Urothelium cell line (cell line): ENCODE measurements around the gene SNRPA1.
"Not testable (repeated sequence)": the region's sequence is repeated elsewhere in the genome, so short reads cannot be mapped to it uniquely, and the experiment has no call there.

Experiments used
- DNase-seq: peaks from one replicate; pipeline ENCODE4 v3.0.0; 2011; ENCODE audit warnings: low spot score, mixed read lengths
- FAIRE-seq: peaks from 2 replicates; lab custom pipeline; 2011; peaks lifted over from hg19 to GRCh38; lab: Jason Lieb, UNC

The SNRPA1 gene

GRCh38 chr15:101296418-101297405, 1.7 kb upstream of the SNRPA1 start:
- DNase-seq, result no peak
- FAIRE-seq, result no peak

DNA sequence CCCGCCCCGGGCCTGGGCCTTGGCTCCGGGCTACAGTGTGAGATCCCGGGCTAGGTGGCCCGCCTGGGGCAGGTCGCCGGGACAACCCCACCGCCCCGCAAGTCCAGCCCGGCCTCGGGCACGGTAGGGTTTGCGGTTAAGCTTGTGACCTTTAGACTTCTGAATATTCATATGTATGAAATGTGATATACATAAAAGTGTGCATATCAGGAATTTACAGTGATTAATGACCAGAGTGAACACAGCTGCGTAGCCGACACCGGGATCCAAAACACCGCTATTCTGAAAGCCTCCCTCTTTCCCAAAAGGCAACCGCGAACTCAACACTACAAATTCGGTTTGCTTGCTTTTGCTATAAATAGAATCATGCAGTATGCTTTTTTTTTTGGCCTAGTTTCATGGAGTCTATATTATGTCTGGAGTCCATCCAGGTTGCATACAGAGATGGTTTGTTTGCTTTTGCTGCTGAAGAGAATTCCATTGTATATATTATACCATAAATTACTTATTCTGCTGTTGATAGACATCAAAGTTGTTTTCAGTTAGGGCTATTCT, 636 bp upstream of the SNRPA1 start:
- DNase-seq (no peak), FAIRE-seq (no peak)

- FAIRE-seq (no peak), DNase-seq (no peak)
These were observed 1.9 kb downstream of the SNRPA1 start for GRCh38 chr15:101293122-101293521.

DNA sequence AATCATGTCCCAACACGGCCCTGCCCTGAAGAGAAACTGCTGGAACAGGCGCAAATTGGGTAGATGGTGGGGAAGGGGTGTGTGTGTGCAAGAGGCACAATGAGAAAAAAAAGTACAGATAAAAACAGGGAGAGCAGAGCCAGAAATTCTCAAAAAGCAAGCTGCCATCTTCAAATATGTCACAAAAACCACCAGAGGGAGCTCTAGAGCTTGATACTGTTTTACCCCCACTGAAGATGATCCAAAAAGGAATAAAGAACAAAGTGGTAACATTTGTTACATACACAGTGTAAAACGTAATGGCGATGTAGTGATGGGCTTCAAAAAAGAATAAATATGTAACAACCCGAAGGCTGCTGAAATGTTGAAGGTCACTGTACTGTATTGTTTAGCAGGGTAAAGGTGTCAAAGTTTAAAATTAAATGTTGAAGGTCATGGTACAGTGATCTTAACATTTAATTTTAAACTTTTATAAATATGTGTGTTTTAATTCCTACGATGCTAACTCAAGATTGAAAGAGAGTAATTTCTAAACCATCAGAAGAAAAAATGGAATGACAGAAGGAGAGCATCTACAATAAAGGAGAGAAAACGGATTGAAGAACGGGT, 6.0 kb downstream of the SNRPA1 start:
- FAIRE-seq, result no peak
- DNase-seq, result peak; percentile 49

DNA sequence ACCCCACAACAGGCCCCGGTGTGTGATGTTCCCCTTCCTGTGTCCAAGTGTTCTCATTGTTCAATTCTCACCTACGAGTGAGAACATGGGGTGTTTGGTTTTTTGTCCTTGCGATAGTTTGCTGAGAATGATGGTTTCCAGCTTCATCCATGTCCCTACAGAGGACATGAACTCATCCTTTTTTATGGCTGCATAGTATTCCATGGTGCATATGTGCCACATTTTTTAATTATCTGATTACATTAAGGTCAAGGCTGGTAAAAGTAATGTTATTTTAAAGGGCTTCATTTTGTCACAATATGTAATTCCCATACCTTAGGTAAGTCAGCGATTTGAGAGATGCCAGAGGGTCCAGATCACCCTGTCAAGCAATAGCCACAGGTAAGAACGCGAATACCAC, 7.7 kb downstream of the SNRPA1 start:
- not testable (repeated sequence) for DNase-seq, FAIRE-seq

- DNase-seq (no peak), FAIRE-seq (no peak)
These were observed 8.5 kb downstream of the SNRPA1 start for GRCh38 chr15:101286471-101287114.

GRCh38 chr15:101283931-101284330, 11.1 kb downstream of the SNRPA1 start:
- FAIRE-seq, result no peak
- no peak for DNase-seq

DNA sequence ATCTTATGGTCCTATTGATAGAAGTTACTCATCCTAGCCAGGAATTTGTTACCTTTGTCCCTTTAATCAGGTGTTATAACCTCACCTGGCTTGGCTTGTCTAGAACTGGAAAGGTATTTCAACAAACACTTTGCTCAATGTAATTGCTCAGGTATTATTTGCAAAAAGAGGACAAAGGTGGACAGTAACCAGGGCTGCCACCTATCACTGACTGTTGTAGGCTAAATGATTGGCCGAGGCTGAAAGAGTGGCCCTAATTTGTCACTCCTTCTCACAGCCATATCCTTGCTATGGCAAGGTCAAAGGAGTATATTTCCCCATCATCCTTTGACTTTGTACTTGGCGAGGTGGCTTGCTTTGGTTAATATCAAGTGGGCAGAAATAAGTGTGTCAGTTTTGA, 15.0 kb downstream of the SNRPA1 start:
- no peak for DNase-seq
- no peak for FAIRE-seq

- no peak for FAIRE-seq
- no peak for DNase-seq
These were observed 17.0 kb downstream of the SNRPA1 start for GRCh38 chr15:101277943-101278564.

- FAIRE-seq (peak; percentile 78), DNase-seq (peak; percentile 96)
These were observed 17.8 kb downstream of the SNRPA1 start, which contains the start of gene SELENOS for GRCh38 chr15:101277038-101277822. SELENOS (minus strand) TSS chr15:101277485; CDS start chr15:101277417, 68 bp downstream.

GRCh38 chr15:101276501-101277037, 18.5 kb downstream of the SNRPA1 start:
- DNase-seq (peak; percentile 32), FAIRE-seq (no peak)

DNA sequence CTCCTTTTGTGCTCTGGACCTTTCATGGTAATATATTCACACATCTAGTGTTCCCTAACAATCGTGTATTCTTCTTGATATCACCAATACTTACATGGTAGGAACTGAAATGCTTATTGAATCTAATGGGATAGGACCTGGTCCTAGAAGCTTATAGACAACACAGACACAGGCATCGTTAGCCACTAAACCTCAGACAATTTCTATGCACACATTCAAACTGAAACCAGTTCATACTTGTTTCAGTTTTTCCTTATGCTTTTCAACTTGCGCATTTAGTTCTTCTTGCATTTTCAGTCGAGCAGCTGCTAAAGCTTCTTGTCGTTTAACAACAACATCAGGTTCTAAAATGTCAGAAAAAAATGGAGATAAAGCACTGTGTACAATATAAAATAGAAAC, 20.0 kb downstream of the SNRPA1 start:
- FAIRE-seq (no peak), DNase-seq (no peak)

DNA sequence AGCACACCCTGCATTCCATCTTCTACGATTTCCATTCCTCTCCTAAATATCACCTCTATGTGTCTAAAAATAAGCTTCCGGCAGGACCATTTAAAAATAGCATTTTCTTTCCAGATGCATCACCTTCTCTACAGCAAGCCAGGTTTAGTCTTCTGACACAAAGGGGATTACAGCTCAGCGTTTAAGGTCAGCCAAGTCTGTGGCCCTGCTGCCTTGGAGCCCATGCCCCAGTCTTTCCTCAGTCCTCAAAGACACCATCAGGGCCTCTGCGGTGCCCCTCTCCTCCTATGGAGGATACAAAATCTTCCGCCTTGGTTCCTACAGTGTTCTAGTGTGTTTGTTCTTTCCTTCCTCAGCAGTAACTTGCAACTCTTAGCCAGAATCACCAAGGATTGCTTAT, 21.5 kb downstream of the SNRPA1 start:
- DNase-seq, result no peak
- no peak for FAIRE-seq

- FAIRE-seq (no peak), DNase-seq (no peak)
These were observed 22.5 kb downstream of the SNRPA1 start for GRCh38 chr15:101272584-101272983.

- DNase-seq (no peak), FAIRE-seq (no peak)
These were observed 25.4 kb downstream of the SNRPA1 start for GRCh38 chr15:101269479-101270223.

DNA sequence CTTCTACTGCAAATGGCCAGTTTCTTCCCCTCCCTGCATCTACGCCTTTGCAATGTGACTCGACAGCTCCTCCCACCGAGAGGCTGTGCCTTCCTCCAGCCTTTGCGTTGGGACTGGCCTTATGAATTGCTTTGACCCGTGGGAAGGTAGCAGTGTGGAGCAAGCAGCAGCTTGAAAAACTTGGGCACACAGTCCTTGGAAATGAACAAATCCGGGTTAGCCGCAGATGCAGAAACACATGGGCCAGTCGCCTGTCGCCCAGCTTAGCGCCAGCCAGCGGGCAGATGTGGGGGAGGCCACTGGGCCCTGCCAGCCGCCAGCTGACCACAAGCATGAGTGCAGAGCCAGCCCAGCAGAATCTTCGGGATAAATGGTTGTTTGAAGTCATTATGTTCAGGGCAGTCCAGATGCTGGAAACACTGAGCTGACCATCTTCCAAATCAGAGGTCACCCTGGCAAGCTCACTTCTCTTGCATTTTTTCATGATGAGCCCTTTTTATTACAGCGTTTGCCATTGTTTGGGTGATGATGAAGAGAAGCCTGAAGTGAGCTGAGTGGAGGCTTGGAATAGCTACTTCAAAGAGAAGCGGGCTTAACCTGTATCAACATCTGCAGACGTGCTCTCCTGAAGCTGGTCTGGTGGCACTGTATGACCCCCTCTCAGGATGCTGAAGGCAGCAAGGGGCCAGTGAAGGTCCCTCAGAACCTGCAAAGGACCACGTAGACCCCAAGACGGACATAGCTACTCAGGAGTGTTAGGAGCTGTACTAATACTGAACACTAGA, 27.5 kb downstream of the SNRPA1 start:
- FAIRE-seq, result no peak

DNA sequence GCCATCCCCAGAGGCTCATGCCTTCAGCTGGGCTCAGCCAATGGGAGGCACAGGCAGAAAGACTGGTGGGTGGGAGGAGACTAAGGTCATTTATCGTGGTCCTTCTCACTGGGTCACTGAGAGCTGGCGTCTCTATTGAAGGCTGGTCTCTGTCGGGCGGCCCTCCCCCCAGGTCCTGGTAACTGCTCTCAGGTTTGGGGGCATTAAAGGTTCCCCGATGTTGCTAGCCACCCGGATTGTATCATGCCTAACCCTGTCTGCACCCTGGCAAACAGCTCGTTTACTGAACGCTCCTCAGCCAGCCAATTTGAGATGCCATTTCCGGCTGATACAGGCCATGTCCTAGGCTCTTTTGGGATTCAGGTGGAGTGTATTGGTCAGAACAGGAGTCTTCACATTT, 28.3 kb downstream of the SNRPA1 start:
- FAIRE-seq (no peak), DNase-seq (no peak)

More for the DNA sequence above, 27.5 kb downstream of the SNRPA1 start:
- no peak for DNase-seq

DNA sequence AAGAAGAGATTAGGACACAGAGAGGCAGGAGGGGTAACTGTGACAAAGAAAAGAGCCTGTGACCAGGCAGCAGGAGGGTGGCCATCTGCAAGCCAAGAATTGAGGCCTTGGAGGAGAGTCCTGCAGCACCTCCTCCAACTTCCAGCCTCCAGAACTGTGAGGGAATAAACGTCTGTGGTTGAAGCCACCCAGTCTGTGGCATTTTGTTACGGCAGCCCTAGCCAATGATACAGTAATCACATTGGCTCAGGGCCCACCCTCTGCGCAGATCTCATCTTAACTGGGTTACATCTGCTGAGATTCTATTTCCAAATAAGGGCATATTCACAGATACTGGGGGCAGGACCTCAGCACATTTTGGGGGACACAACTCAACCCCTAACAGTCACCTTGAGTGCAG, 29.0 kb downstream of the SNRPA1 start:
- DNase-seq (no peak), FAIRE-seq (no peak)
